Measurements from ENCODE around the gene NHS. TPM values are rescaled to one million over a fixed set of nuclear protein-coding genes. Genes with fewer than 3 reads are reported as not detected.

Gene NHS
- total RNA-seq, 1 donor from 2014 or later, result 12.1 TPM

- Histone ChIP-seq H3K9ac (no peak overlapping the region), H2AFZ (replicated peaks) (no peak overlapping the region), H4K20me1 (ENCODE audit: low read depth) (no peaks in the 10 kb centered on the region), H3K79me2 (ENCODE audit: low read depth) (no peaks in the 10 kb centered on the region), H3K27ac (no peak overlapping the region), H3K4me3 (no peak overlapping the region), H3F3A (ENCODE audit: low read depth) (no peaks in the 10 kb centered on the region), H3K27me3 (no peaks in the 10 kb centered on the region), H3K4me1 (peaks cover 3% of the 10 kb centered on the region), H3K36me3 (no peaks in the 10 kb centered on the region), H3K9me3 (ENCODE audit: low read depth) (peaks cover 4% of the 10 kb centered on the region), H3K4me2 (no peak overlapping the region)
- Mint-ChIP-seq H3K4me1 (peaks cover 11% of the 10 kb centered on the region), H3K27me3 (ENCODE audit: insufficient read depth, low read depth) (peaks cover 2% of the 10 kb centered on the region), H3K27ac (no peak overlapping the region), H3K36me3 (no peaks in the 10 kb centered on the region), H3K4me3 (no peak overlapping the region), H3K9me3 (no peaks in the 10 kb centered on the region)
- no peak for DNase-seq (ENCODE audit: low spot score)
- TF ChIP-seq EZH2phosphoT487 (IDR thresholded peaks at IDR 0.05) (no peak), EZH2 (IDR thresholded peaks at IDR 0.05) (no peak), CTCF (IDR thresholded peaks at IDR 0.05) (no peak)
Measured at GRCh38 chrX:17471121-17471520, 96.1 kb downstream of the NHS start.

- H3K4me3 ChIP-seq, result no peak overlapping the region
- no peaks in the 10 kb centered on the region for H3K36me3 ChIP-seq
- H3K9me3 ChIP-seq (ENCODE audit: low read depth), result peaks cover 4% of the 10 kb centered on the region
- peaks cover 3% of the 10 kb centered on the region for H3K4me1 ChIP-seq
- H3K36me3 Mint-ChIP-seq, result no peaks in the 10 kb centered on the region
- no peak overlapping the region for H3K4me3 Mint-ChIP-seq
- H3K9me3 Mint-ChIP-seq, result no peaks in the 10 kb centered on the region
- no peak overlapping the region for H3K9ac ChIP-seq
- H3K27ac ChIP-seq, result no peak overlapping the region
- TF ChIP-seq CTCF (IDR thresholded peaks at IDR 0.05) (no peak), EZH2 (IDR thresholded peaks at IDR 0.05) (no peak), EZH2phosphoT487 (IDR thresholded peaks at IDR 0.05) (no peak)
- no peak for DNase-seq (ENCODE audit: low spot score)
- H4K20me1 ChIP-seq (ENCODE audit: low read depth), result no peaks in the 10 kb centered on the region
- no peaks in the 10 kb centered on the region for H3K27me3 Mint-ChIP-seq (ENCODE audit: insufficient read depth, low read depth)
- H3K4me1 Mint-ChIP-seq, result peaks cover 11% of the 10 kb centered on the region
- H2AFZ ChIP-seq (replicated peaks), result no peak overlapping the region
- no peaks in the 10 kb centered on the region for H3K27me3 ChIP-seq
- H3K79me2 ChIP-seq (ENCODE audit: low read depth), result no peaks in the 10 kb centered on the region
- H3K4me2 ChIP-seq, result no peak overlapping the region
- no peak overlapping the region for H3K27ac Mint-ChIP-seq
- no peaks in the 10 kb centered on the region for H3F3A ChIP-seq (ENCODE audit: low read depth)
Measured at GRCh38 chrX:17471861-17472260, 96.9 kb downstream of the NHS start.

- Mint-ChIP-seq H3K36me3 (no peaks in the 10 kb centered on the region), H3K27me3 (ENCODE audit: insufficient read depth, low read depth) (no peaks in the 10 kb centered on the region), H3K4me3 (no peak overlapping the region), H3K27ac (no peak overlapping the region), H3K9me3 (no peaks in the 10 kb centered on the region), H3K4me1 (peaks cover 11% of the 10 kb centered on the region)
- H3K4me3 ChIP-seq, result no peak overlapping the region
- H3K9me3 ChIP-seq (ENCODE audit: low read depth), result peaks cover 4% of the 10 kb centered on the region
- no peak for DNase-seq (ENCODE audit: low spot score)
- no peaks in the 10 kb centered on the region for H3F3A ChIP-seq (ENCODE audit: low read depth)
- no peaks in the 10 kb centered on the region for H3K36me3 ChIP-seq
- no peak overlapping the region for H3K4me2 ChIP-seq
- H3K4me1 ChIP-seq, result peaks cover 3% of the 10 kb centered on the region
- no peak overlapping the region for H3K9ac ChIP-seq
- no peaks in the 10 kb centered on the region for H4K20me1 ChIP-seq (ENCODE audit: low read depth)
- no peaks in the 10 kb centered on the region for H3K27me3 ChIP-seq
- no peak overlapping the region for H3K27ac ChIP-seq
- no peak overlapping the region for H2AFZ ChIP-seq (replicated peaks)
- H3K79me2 ChIP-seq (ENCODE audit: low read depth), result no peaks in the 10 kb centered on the region
- TF ChIP-seq CTCF (IDR thresholded peaks at IDR 0.05) (no peak), EZH2 (IDR thresholded peaks at IDR 0.05) (no peak), EZH2phosphoT487 (IDR thresholded peaks at IDR 0.05) (no peak)
Measured at GRCh38 chrX:17472424-17472823, 97.4 kb downstream of the NHS start.

Data from neural progenitor cell (in vitro differentiated cells).